Bone marrow (tissue), 2 donors: ENCODE data around the gene CHCHD5.
A peak's percentile ranks its signal among the peaks of the same experiment; 100 is the strongest.
"Not testable (repeated sequence)": the region's sequence is repeated elsewhere in the genome, so short reads cannot be mapped to it uniquely, and the experiment has no call there.

Experiments used
- DNase-seq, 2 donors: peaks; one replicate each; lab custom pipeline; 2025; lab: John Stamatoyannopoulos, UW

Gene CHCHD5

GRCh38 chr2:112588611-112589045, 4.2 kb downstream of the CHCHD5 start:
- no peak for DNase-seq

GRCh38 chr2:112591413-112591812, 7.0 kb downstream of the CHCHD5 start:
- DNase-seq = no peak

GRCh38 chr2:112593736-112594135, 9.3 kb downstream of the CHCHD5 start:
- DNase-seq = no peak

GRCh38 chr2:112597537-112598322, 13.3 kb downstream of the CHCHD5 start:
- DNase-seq = no peak

GRCh38 chr2:112600634-112601033, 16.2 kb downstream of the CHCHD5 start:
- DNase-seq = no peak

- DNase-seq = no peak
Observed at GRCh38 chr2:112601754-112602153, 17.3 kb downstream of the CHCHD5 start.

- no peak for DNase-seq
Observed at GRCh38 chr2:112602917-112603316, 18.5 kb downstream of the CHCHD5 start.

- no peak for DNase-seq
Observed at GRCh38 chr2:112603731-112604130, 19.3 kb downstream of the CHCHD5 start.

GRCh38 chr2:112604952-112605351, 20.5 kb downstream of the CHCHD5 start:
- DNase-seq = no peak

- no peak for DNase-seq
Observed at GRCh38 chr2:112605926-112606325, 21.5 kb downstream of the CHCHD5 start.

- no peak for DNase-seq
Observed at GRCh38 chr2:112606547-112606946, 22.1 kb downstream of the CHCHD5 start.

- DNase-seq = no peak
Observed at GRCh38 chr2:112607680-112608438, 23.4 kb downstream of the CHCHD5 start.

GRCh38 chr2:112609320-112609719, 24.9 kb downstream of the CHCHD5 start:
- DNase-seq = not testable (repeated sequence)

- DNase-seq = not testable (repeated sequence)
Observed at GRCh38 chr2:112612283-112612682, 27.9 kb downstream of the CHCHD5 start.

- DNase-seq = no peak
Observed at GRCh38 chr2:112614201-112614840, 29.9 kb downstream of the CHCHD5 start.

GRCh38 chr2:112615051-112615450, 30.6 kb downstream of the CHCHD5 start:
- DNase-seq = no peak

GRCh38 chr2:112615798-112616197, 31.4 kb downstream of the CHCHD5 start:
- DNase-seq = not testable (repeated sequence)

GRCh38 chr2:112618383-112618782, 34.0 kb downstream of the CHCHD5 start:
- no peak for DNase-seq

- no peak for DNase-seq
Observed at GRCh38 chr2:112621790-112622527, 37.5 kb downstream of the CHCHD5 start.

GRCh38 chr2:112622528-112622849, 38.1 kb downstream of the CHCHD5 start:
- no peak for DNase-seq

- peak; percentile 23 to 78 for DNase-seq
Observed at GRCh38 chr2:112623913-112624777, 39.7 kb downstream of the CHCHD5 start.
